ENCODE results near the gene ADAM12.

The ADAM12 gene

GRCh38 chr10:126099366-126099765 lies 288.9 kb downstream of the ADAM12 start:
- ATAC-seq (ENCODE audit: insufficient read depth, low read depth): no peak
- TF ChIP-seq EZH2 (IDR thresholded peaks at IDR 0.05; ENCODE audit: borderline replicate concordance, low read depth, low read length, severe bottlenecking) (no peak), CTCF (IDR thresholded peaks at IDR 0.05; ENCODE audit: borderline replicate concordance, extremely low read depth, low read length, poor library complexity, severe bottlenecking) (no peak)
- Histone ChIP-seq H3K4me2 (ENCODE audit: insufficient read depth, low read length) (no peak overlapping the region), H3K9ac (ENCODE audit: low read depth, low read length) (no peak overlapping the region), H3K79me2 (ENCODE audit: insufficient read depth, low read length) (no peaks in the 10 kb centered on the region), H3K4me1 (ENCODE audit: insufficient read depth, low read length) (no peaks in the 10 kb centered on the region), H3K27ac (ENCODE audit: low read length) (no peak overlapping the region), H2AFZ (ENCODE audit: low read depth, low read length) (no peak overlapping the region), H3K27me3 (ENCODE audit: insufficient read depth, low read length, poor library complexity) (peaks cover 8% of the 10 kb centered on the region), H3K4me3 (ENCODE audit: low read depth in 1 of 2, low read length in 2 of 2) (no peak overlapping the region), H3K36me3 (ENCODE audit: insufficient read depth, low read length) (no peaks in the 10 kb centered on the region), H3K9me3 (ENCODE audit: insufficient read depth, low read length, severe bottlenecking) (no peaks in the 10 kb centered on the region), H4K20me1 (ENCODE audit: insufficient read depth, low read length) (no peaks in the 10 kb centered on the region)
- DNase-seq: no peak

GRCh38 chr10:126098226-126098581 lies 290.1 kb downstream of the ADAM12 start:
- Histone ChIP-seq H3K4me2 (ENCODE audit: insufficient read depth, low read length) (no peak overlapping the region), H3K27me3 (ENCODE audit: insufficient read depth, low read length, poor library complexity) (peaks cover 11% of the 10 kb centered on the region), H3K36me3 (ENCODE audit: insufficient read depth, low read length) (no peaks in the 10 kb centered on the region), H3K4me3 (ENCODE audit: low read depth in 1 of 2, low read length in 2 of 2) (no peak overlapping the region), H3K4me1 (ENCODE audit: insufficient read depth, low read length) (no peaks in the 10 kb centered on the region), H3K27ac (ENCODE audit: low read length) (no peak overlapping the region), H4K20me1 (ENCODE audit: insufficient read depth, low read length) (no peaks in the 10 kb centered on the region), H3K9me3 (ENCODE audit: insufficient read depth, low read length, severe bottlenecking) (no peaks in the 10 kb centered on the region), H3K79me2 (ENCODE audit: insufficient read depth, low read length) (no peaks in the 10 kb centered on the region), H3K9ac (ENCODE audit: low read depth, low read length) (no peak overlapping the region), H2AFZ (ENCODE audit: low read depth, low read length) (no peak overlapping the region)
- DNase-seq: no peak
- no peak for ATAC-seq (ENCODE audit: insufficient read depth, low read depth)
- TF ChIP-seq EZH2 (IDR thresholded peaks at IDR 0.05; ENCODE audit: borderline replicate concordance, low read depth, low read length, severe bottlenecking) (no peak), CTCF (IDR thresholded peaks at IDR 0.05; ENCODE audit: borderline replicate concordance, extremely low read depth, low read length, poor library complexity, severe bottlenecking) (no peak)

GRCh38 chr10:126097558-126098225 lies 290.6 kb downstream of the ADAM12 start:
- H3K9me3 ChIP-seq (ENCODE audit: insufficient read depth, low read length, severe bottlenecking): no peaks in the 10 kb centered on the region
- no peak for TF ChIP-seq EZH2 (IDR thresholded peaks at IDR 0.05; ENCODE audit: borderline replicate concordance, low read depth, low read length, severe bottlenecking)
- no peak for TF ChIP-seq CTCF (IDR thresholded peaks at IDR 0.05; ENCODE audit: borderline replicate concordance, extremely low read depth, low read length, poor library complexity, severe bottlenecking)
- H3K4me2 ChIP-seq (ENCODE audit: insufficient read depth, low read length): no peak overlapping the region
- DNase-seq (no peak), ATAC-seq (ENCODE audit: insufficient read depth, low read depth) (no peak)
- H3K27ac ChIP-seq (ENCODE audit: low read length): no peak overlapping the region
- no peak overlapping the region for H3K4me3 ChIP-seq (ENCODE audit: low read depth in 1 of 2, low read length in 2 of 2)
- H3K79me2 ChIP-seq (ENCODE audit: insufficient read depth, low read length): no peaks in the 10 kb centered on the region
- no peak overlapping the region for H2AFZ ChIP-seq (ENCODE audit: low read depth, low read length)
- H4K20me1 ChIP-seq (ENCODE audit: insufficient read depth, low read length): no peaks in the 10 kb centered on the region
- no peak overlapping the region for H3K9ac ChIP-seq (ENCODE audit: low read depth, low read length)
- peaks cover 11% of the 10 kb centered on the region for H3K27me3 ChIP-seq (ENCODE audit: insufficient read depth, low read length, poor library complexity)
- H3K4me1 ChIP-seq (ENCODE audit: insufficient read depth, low read length): no peaks in the 10 kb centered on the region
- H3K36me3 ChIP-seq (ENCODE audit: insufficient read depth, low read length): no peaks in the 10 kb centered on the region
